Panc1 (cell line): ENCODE measurements around the gene HSPA4. TPM values are rescaled to one million over a fixed set of nuclear protein-coding genes. Genes with fewer than 3 reads are reported as not detected.

Source experiments
- ATAC-seq: fragments of 200-7000 bp; cut with Tn5 transposase; 2 replicates; pipeline ENCODE4 v1.9.1; 2020; ENCODE audit warnings: mild to moderate bottlenecking, moderate library complexity
- BruUV-seq: library from RNA; stranded (reverse); fragments of 400-500 nt; replicated peaks from 2 replicates; lab custom pipeline; 2021; lab: Mats Ljungman, UMichigan
- CTCF ChIA-PET: fragments of 300-600 bp; sonication (Branson Sonifier 250); formaldehyde crosslinking; loops from one replicate; lab custom pipeline; 2022; ENCODE audit warnings: antibody characterized with exemption; lab: Charles Lee
- POLR2A ChIA-PET: fragments of 300-600 bp; sonication (Branson Sonifier 250); formaldehyde crosslinking; loops from one replicate; lab custom pipeline; 2022; ENCODE audit warnings: antibody characterized with exemption; lab: Charles Lee
- DNase-seq: peaks from one replicate; pipeline ENCODE4 v3.0.0-alpha.2; 2010; ENCODE audit warnings: low read depth, low spot score
- H3K27ac ChIP-seq: 2 replicates; pipeline ENCODE4 v1.5.1; 2011; ENCODE audit warnings: mild to moderate bottlenecking, low read length, inconsistent platforms
- H3K27me3 ChIP-seq: fragments of 200-500 bp; sonication (Bioruptor generic); 2 replicates; pipeline ENCODE4 v1.6.0; 2014; ENCODE audit warnings: low read length, inconsistent platforms; ENCODE audit not compliant: control insufficient read depth, insufficient read depth
- H3K36me3 ChIP-seq: fragments of 200-500 bp; sonication (Bioruptor generic); 2 replicates; pipeline ENCODE4 v1.5.1; 2014; ENCODE audit warnings: inconsistent platforms, mild to moderate bottlenecking, low read length, moderate library complexity; ENCODE audit not compliant: control insufficient read depth, insufficient read depth
- H3K4me1 ChIP-seq: 2 replicates; pipeline ENCODE4 v1.5.1; 2011; ENCODE audit warnings: inconsistent platforms, mild to moderate bottlenecking, low read length, moderate library complexity; ENCODE audit not compliant: control insufficient read depth, insufficient read depth
- H3K4me3 ChIP-seq, 2 experiments: 2 replicates each; pipeline ENCODE4 v1.5.1; 2011 to 2012; ENCODE audit warnings: low read depth in 2 of 2, low read length in 2 of 2, mild to moderate bottlenecking in 2 of 2, inconsistent platforms in 1 of 2, moderate library complexity in 1 of 2
- H3K9me3 ChIP-seq: fragments of 200-500 bp; sonication (Bioruptor generic); 2 replicates; pipeline ENCODE4 v1.5.1; 2014; ENCODE audit warnings: low read depth, mild to moderate bottlenecking, inconsistent platforms, low read length, moderate library complexity; ENCODE audit not compliant: control insufficient read depth, insufficient read depth
- CTCF ChIP-seq: fragments of 450-650 bp; IDR thresholded peaks from 2 replicates; pipeline ENCODE4 v1.5.1; 2017; ENCODE audit warnings: mild to moderate bottlenecking
- POLR2AphosphoS5 ChIP-seq: IDR thresholded peaks from 2 replicates; pipeline ENCODE4 v1.6.1; 2012; ENCODE audit warnings: mild to moderate bottlenecking, low read depth, low read length, moderate library complexity
- REST ChIP-seq, 2 experiments: IDR thresholded peaks; 2 replicates each; pipeline ENCODE4 v1.6.1; 2011 to 2012; ENCODE audit warnings: low read depth in 2 of 2, control low read depth in 1 of 2, low read length in 1 of 2, mild to moderate bottlenecking in 1 of 2, moderate library complexity in 1 of 2; ENCODE audit not compliant: insufficient read depth in 1 of 2
- SIN3A ChIP-seq: IDR thresholded peaks from 2 replicates; pipeline ENCODE4 v1.6.1; 2012; ENCODE audit warnings: low read depth, mild to moderate bottlenecking, low read length, moderate library complexity, borderline replicate concordance; ENCODE audit not compliant: insufficient read depth
- TCF7L2 ChIP-seq: IDR thresholded peaks from 2 replicates; pipeline ENCODE4 v1.6.1; 2011; ENCODE audit warnings: mild to moderate bottlenecking, low read depth, low read length, inconsistent platforms
- in situ Hi-C: cut with HindIII; loops from 2 replicates; pipeline ENCODE4 v1.10.0; 2016; ENCODE audit warnings: low sequenced_read_pairs, low pct_unique_long_range_greater_than_20kb
- intact Hi-C: fragments of 100-400 bp; cut with micrococcal nuclease; formaldehyde crosslinking; loops from one replicate; pipeline ENCODE4 v1.10.0; 2022; ENCODE audit not compliant: unreplicated experiment
- total RNA-seq: library from RNA; stranded (reverse); gene quantifications from one replicate; pipeline ENCODE4 v1.2.1, GENCODE V29; 2021; ENCODE audit not compliant: unreplicated experiment

Gene HSPA4
- total RNA-seq, 1 experiment from 2014 or later: 247 TPM

GRCh38 chr5:133091034-133091433 lies 39.2 kb downstream of the HSPA4 start:
- TF ChIP-seq REST (IDR thresholded peaks at IDR 0.05; ENCODE audit: insufficient read depth in 1 of 2, low read depth in 2 of 2, low read length in 1 of 2) (no peak), CTCF (no peak), POLR2AphosphoS5 (no peak), TCF7L2 (no peak), SIN3A (no peak)
- no peaks in the 10 kb centered on the region for H3K9me3 ChIP-seq
- ChIA-PET CTCF (no interaction called here), POLR2A (no interaction called here)
- in situ Hi-C loops (no loop called here), intact Hi-C loops (no loop called here)
- peaks cover 57% of the 10 kb centered on the region for H3K36me3 ChIP-seq
- no peak for DNase-seq
- no peak overlapping the region for H3K27ac ChIP-seq
- ATAC-seq: no peak
- TSS peak; percentile 31 for BruUV-seq
- no peaks in the 10 kb centered on the region for H3K27me3 ChIP-seq
- no peak overlapping the region for H3K4me3 ChIP-seq
- H3K4me1 ChIP-seq: no peaks in the 10 kb centered on the region

GRCh38 chr5:133106343-133106742 lies 54.5 kb downstream of the HSPA4 start:
- Histone ChIP-seq H3K27ac (no peak overlapping the region), H3K4me1 (peaks cover 9% of the 10 kb centered on the region), H3K9me3 (no peaks in the 10 kb centered on the region), H3K4me3 (no peak overlapping the region), H3K27me3 (no peaks in the 10 kb centered on the region), H3K36me3 (peaks cover 22% of the 10 kb centered on the region)
- ChIA-PET POLR2A (no interaction called here), CTCF (no interaction called here)
- in situ Hi-C loops (no loop called here), intact Hi-C loops (no loop called here)
- DNase-seq (no peak), ATAC-seq (no peak)
- TF ChIP-seq CTCF: no peak
- no peak for TF ChIP-seq POLR2AphosphoS5
- no peak for TF ChIP-seq REST (IDR thresholded peaks at IDR 0.05; ENCODE audit: insufficient read depth in 1 of 2, low read depth in 2 of 2, low read length in 1 of 2)
- no peak for TF ChIP-seq TCF7L2
- no peak for TF ChIP-seq SIN3A
- BruUV-seq: no TSS peak
